GM18517 (cell line): ENCODE results near the gene RALBP1.

Experiments
- ATAC-seq: cut with Tn5 transposase; IDR thresholded peaks from one replicate; pipeline ENCODE4 v1.9.1; 2021; ENCODE audit warnings: mild to moderate bottlenecking, moderate library complexity; ENCODE audit not compliant: unreplicated experiment

RALBP1 gene

GRCh38 chr18:9586814-9587213, 111.5 kb downstream of the RALBP1 start:
- no peak for ATAC-seq
